Measurements from ENCODE around the gene UBE2D2. TPM values are rescaled to one million over a fixed set of nuclear protein-coding genes. Genes with fewer than 3 reads are reported as not detected.

Gene UBE2D2
- polyA plus RNA-seq, 3 donors = 41.2 to 167 (median 133) TPM

DNA sequence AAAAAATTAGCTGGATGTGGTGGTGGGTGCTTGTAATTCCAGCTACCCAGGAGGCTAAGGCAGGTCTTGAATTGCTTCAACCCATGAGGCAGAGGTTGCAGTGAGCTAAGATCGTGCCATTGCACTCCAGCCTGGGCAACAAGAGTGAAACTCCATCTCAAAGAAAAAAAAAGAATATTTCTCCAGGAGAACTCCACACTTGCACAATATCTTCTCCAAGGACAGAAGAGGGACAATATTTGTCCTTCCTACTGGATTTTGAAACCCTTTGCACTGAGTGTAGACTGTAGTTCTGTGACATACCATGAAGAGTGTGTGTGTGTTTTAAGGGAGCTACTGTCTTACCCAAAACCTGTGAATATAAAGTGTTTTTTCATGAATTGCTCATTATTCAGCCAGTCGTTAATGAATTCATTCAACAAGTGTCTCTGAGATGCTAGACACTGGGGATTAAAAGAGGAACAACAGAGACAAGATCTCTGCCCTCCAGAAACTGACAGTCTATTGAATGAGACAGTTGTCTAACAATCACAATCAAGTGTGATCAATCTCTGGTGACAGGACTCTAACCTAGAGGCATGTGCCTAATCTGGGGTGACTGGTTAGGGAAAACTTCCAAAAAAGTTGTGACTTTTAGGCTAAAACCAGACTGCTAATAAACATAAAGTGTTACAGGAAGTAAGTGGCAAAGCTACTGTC is 9.8 kb upstream of the UBE2D2 start:
- Histone ChIP-seq H4K20me1 (ENCODE audit: insufficient read depth, low read length) (no peaks in the 10 kb centered on the region), H3K4me2 (replicated peaks; ENCODE audit: extremely low read depth, low read length, poor library complexity, severe bottlenecking) (no peak overlapping the region), H3K36me3 (replicated peaks in 1 of 2; ENCODE audit: control insufficient read depth in 1 of 2, insufficient read depth in 2 of 2, low read length in 2 of 2) (no peaks in the 10 kb centered on the region), H3K79me2 (ENCODE audit: insufficient read depth, low read length) (no peaks in the 10 kb centered on the region), H2AFZ (ENCODE audit: insufficient read depth, low read depth, low read length, poor library complexity, severe bottlenecking) (peak overlapping the region; percentile 68), H3K9ac (ENCODE audit: insufficient read depth, low read length, poor library complexity, severe bottlenecking) (no peak overlapping the region), H3K4me3 (replicated peaks in 1 of 3; ENCODE audit: low read depth in 2 of 3, low read length in 3 of 3) (no peak overlapping the region), H3K9me3 (replicated peaks in 1 of 2; ENCODE audit: control insufficient read depth in 1 of 2, insufficient read depth in 1 of 2, low read length in 2 of 2) (peaks cover 0 to 5% of the 10 kb centered on the region in 2 donors), H3K4me1 (ENCODE audit: control insufficient read depth in 1 of 2, insufficient read depth in 2 of 2, low read length in 2 of 2) (peaks cover 0 to 4% of the 10 kb centered on the region in 2 donors), H3K27ac (ENCODE audit: low read depth in 1 of 2, low read length in 2 of 2) (no peak overlapping the region), H3K27me3 (ENCODE audit: control insufficient read depth in 2 of 2, insufficient read depth in 2 of 2, low read length in 2 of 2) (no peaks in the 10 kb centered on the region)
- no peaks in the 10 kb centered on the region for H3K36me3 Mint-ChIP-seq
- peaks cover 2 to 5% (median 4%) of the 10 kb centered on the region in 3 donors for H3K27me3 Mint-ChIP-seq (ENCODE audit: low read depth in 3 of 3)
- peaks cover 10% of the 10 kb centered on the region for H3K4me1 Mint-ChIP-seq
- TF ChIP-seq, protein P1, sequence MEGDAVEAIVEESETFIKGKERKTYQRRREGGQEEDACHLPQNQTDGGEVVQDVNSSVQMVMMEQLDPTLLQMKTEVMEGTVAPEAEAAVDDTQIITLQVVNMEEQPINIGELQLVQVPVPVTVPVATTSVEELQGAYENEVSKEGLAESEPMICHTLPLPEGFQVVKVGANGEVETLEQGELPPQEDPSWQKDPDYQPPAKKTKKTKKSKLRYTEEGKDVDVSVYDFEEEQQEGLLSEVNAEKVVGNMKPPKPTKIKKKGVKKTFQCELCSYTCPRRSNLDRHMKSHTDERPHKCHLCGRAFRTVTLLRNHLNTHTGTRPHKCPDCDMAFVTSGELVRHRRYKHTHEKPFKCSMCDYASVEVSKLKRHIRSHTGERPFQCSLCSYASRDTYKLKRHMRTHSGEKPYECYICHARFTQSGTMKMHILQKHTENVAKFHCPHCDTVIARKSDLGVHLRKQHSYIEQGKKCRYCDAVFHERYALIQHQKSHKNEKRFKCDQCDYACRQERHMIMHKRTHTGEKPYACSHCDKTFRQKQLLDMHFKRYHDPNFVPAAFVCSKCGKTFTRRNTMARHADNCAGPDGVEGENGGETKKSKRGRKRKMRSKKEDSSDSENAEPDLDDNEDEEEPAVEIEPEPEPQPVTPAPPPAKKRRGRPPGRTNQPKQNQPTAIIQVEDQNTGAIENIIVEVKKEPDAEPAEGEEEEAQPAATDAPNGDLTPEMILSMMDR (IDR thresholded peaks at IDR 0.05) = no peak
- 100% methylated on average over 1 of the region's 2 CpGs for WGBS (ENCODE audit: insufficient coverage)
- intact Hi-C loops (cut with micrococcal nuclease) = no loop called here
- H3K27ac Mint-ChIP-seq = no peak overlapping the region
- no peak for DNase-seq
- no peak overlapping the region for H3K4me3 Mint-ChIP-seq
- H3K9me3 Mint-ChIP-seq = peaks cover 2 to 9% (median 7%) of the 10 kb centered on the region in 7 donors

GRCh38 chr5:139552893-139553575 is 8.1 kb upstream of the UBE2D2 start:
- 93% methylated on average over 3 of the region's 11 CpGs for WGBS (ENCODE audit: insufficient coverage)
- TF ChIP-seq, protein P1 (IDR thresholded peaks at IDR 0.05) = no peak
- Histone ChIP-seq H3K4me3 (replicated peaks in 1 of 3; ENCODE audit: low read depth in 2 of 3, low read length in 3 of 3) (no peak overlapping the region), H3K27ac (ENCODE audit: low read depth in 1 of 2, low read length in 2 of 2) (no peak overlapping the region), H3K4me1 (ENCODE audit: control insufficient read depth in 1 of 2, insufficient read depth in 2 of 2, low read length in 2 of 2) (peaks cover 0 to 4% of the 10 kb centered on the region in 2 donors), H2AFZ (ENCODE audit: insufficient read depth, low read depth, low read length, poor library complexity, severe bottlenecking) (no peak overlapping the region), H3K4me2 (replicated peaks; ENCODE audit: extremely low read depth, low read length, poor library complexity, severe bottlenecking) (no peak overlapping the region), H3K79me2 (ENCODE audit: insufficient read depth, low read length) (no peaks in the 10 kb centered on the region), H3K9ac (ENCODE audit: insufficient read depth, low read length, poor library complexity, severe bottlenecking) (no peak overlapping the region), H3K9me3 (replicated peaks in 1 of 2; ENCODE audit: control insufficient read depth in 1 of 2, insufficient read depth in 1 of 2, low read length in 2 of 2) (peaks cover 0 to 5% of the 10 kb centered on the region in 2 donors), H3K36me3 (replicated peaks in 1 of 2; ENCODE audit: control insufficient read depth in 1 of 2, insufficient read depth in 2 of 2, low read length in 2 of 2) (no peaks in the 10 kb centered on the region), H4K20me1 (ENCODE audit: insufficient read depth, low read length) (no peaks in the 10 kb centered on the region), H3K27me3 (ENCODE audit: control insufficient read depth in 2 of 2, insufficient read depth in 2 of 2, low read length in 2 of 2) (no peaks in the 10 kb centered on the region)
- Mint-ChIP-seq H3K27me3 (ENCODE audit: low read depth in 3 of 3) (peaks cover 0 to 4% (median 3%) of the 10 kb centered on the region in 3 donors), H3K4me3 (no peak overlapping the region), H3K4me1 (peaks cover 10% of the 10 kb centered on the region), H3K9me3 (peaks cover 2 to 9% (median 6%) of the 10 kb centered on the region in 7 donors), H3K36me3 (no peaks in the 10 kb centered on the region), H3K27ac (no peak overlapping the region)
- DNase-seq = no peak
- intact Hi-C loops (cut with micrococcal nuclease) = no loop called here

Measured in CD14-positive monocyte (primary cell).